ENCODE data around the gene VSTM2L.

Gene VSTM2L

GRCh38 chr20:37859406-37860171 is 43.3 kb upstream of the VSTM2L start:
- Histone ChIP-seq H3K4me2 (ENCODE audit: low read length) (no peak overlapping the region), H3K4me1 (ENCODE audit: control insufficient read depth in 1 of 2, insufficient read depth in 2 of 2, low read length in 2 of 2) (peaks cover 2 to 3% of the 10 kb centered on the region in 2 experiments), H3K79me1 (ENCODE audit: low read length) (no peaks in the 10 kb centered on the region), H3K23ac (ENCODE audit: low read length) (no peak overlapping the region), H2BK120ac (ENCODE audit: insufficient read depth, low read length, poor library complexity) (no peak overlapping the region), H4K12ac (ENCODE audit: low read depth, low read length) (no peak overlapping the region), H3K14ac (ENCODE audit: low read length) (no peak overlapping the region), H3K27ac (ENCODE audit: low read depth, low read length) (no peak overlapping the region), H3K4me3 (ENCODE audit: low read depth, low read length) (no peak overlapping the region), H3K9me3 (ENCODE audit: insufficient read depth, low read depth, low read length) (no peaks in the 10 kb centered on the region), H4K91ac (ENCODE audit: low read depth, low read length) (no peak overlapping the region), H4K8ac (ENCODE audit: low read depth, low read length) (no peak overlapping the region), H2AFZ (ENCODE audit: insufficient read depth, low read length, poor library complexity) (no peak overlapping the region), H3K36me3 (ENCODE audit: control insufficient read depth in 1 of 2, insufficient read depth in 2 of 2, low read length in 2 of 2) (peaks cover 21 to 28% of the 10 kb centered on the region in 2 experiments), H3K18ac (ENCODE audit: low read length) (no peak overlapping the region), H2BK12ac (ENCODE audit: low read length) (no peak overlapping the region), H3K9ac (ENCODE audit: low read length) (no peak overlapping the region), H3K4ac (ENCODE audit: low read depth, low read length) (no peak overlapping the region), H3K79me2 (ENCODE audit: control insufficient read depth, insufficient read depth, low read length, poor library complexity) (no peaks in the 10 kb centered on the region), H2BK5ac (ENCODE audit: low read depth, low read length, poor library complexity) (no peak overlapping the region), H2AK5ac (ENCODE audit: low read length) (no peak overlapping the region), H3K27me3 (ENCODE audit: insufficient read depth, low read length) (no peaks in the 10 kb centered on the region)
- no CpG with 5 or more reads among the region's 15 CpGs for WGBS (ENCODE audit: extremely low coverage, insufficient coverage, insufficient read length)
- DNase-seq = no peak

GRCh38 chr20:37863289-37863688 is 39.6 kb upstream of the VSTM2L start:
- H3K9me3 ChIP-seq (ENCODE audit: insufficient read depth, low read depth, low read length) = no peaks in the 10 kb centered on the region
- peaks cover 0 to 1% of the 10 kb centered on the region in 2 experiments for H3K4me1 ChIP-seq (ENCODE audit: control insufficient read depth in 1 of 2, insufficient read depth in 2 of 2, low read length in 2 of 2)
- H3K14ac ChIP-seq (ENCODE audit: low read length) = no peak overlapping the region
- no peak overlapping the region for H2BK5ac ChIP-seq (ENCODE audit: low read depth, low read length, poor library complexity)
- H3K79me2 ChIP-seq (ENCODE audit: control insufficient read depth, insufficient read depth, low read length, poor library complexity) = no peaks in the 10 kb centered on the region
- H4K8ac ChIP-seq (ENCODE audit: low read depth, low read length) = no peak overlapping the region
- H3K4me2 ChIP-seq (ENCODE audit: low read length) = no peak overlapping the region
- no peak for DNase-seq
- no peak overlapping the region for H3K23ac ChIP-seq (ENCODE audit: low read length)
- no peak overlapping the region for H2BK12ac ChIP-seq (ENCODE audit: low read length)
- H3K79me1 ChIP-seq (ENCODE audit: low read length) = no peaks in the 10 kb centered on the region
- H2BK120ac ChIP-seq (ENCODE audit: insufficient read depth, low read length, poor library complexity) = no peak overlapping the region
- no peaks in the 10 kb centered on the region for H3K27me3 ChIP-seq (ENCODE audit: insufficient read depth, low read length)
- H3K36me3 ChIP-seq (ENCODE audit: control insufficient read depth in 1 of 2, insufficient read depth in 2 of 2, low read length in 2 of 2) = peaks cover 18 to 28% of the 10 kb centered on the region in 2 experiments
- H3K4me3 ChIP-seq (ENCODE audit: low read depth, low read length) = no peak overlapping the region
- H4K12ac ChIP-seq (ENCODE audit: low read depth, low read length) = no peak overlapping the region
- no peak overlapping the region for H4K91ac ChIP-seq (ENCODE audit: low read depth, low read length)
- WGBS (ENCODE audit: extremely low coverage, insufficient coverage, insufficient read length) = no CpG with 5 or more reads among the region's 5 CpGs
- H3K18ac ChIP-seq (ENCODE audit: low read length) = no peak overlapping the region
- H3K9ac ChIP-seq (ENCODE audit: low read length) = no peak overlapping the region
- no peak overlapping the region for H3K4ac ChIP-seq (ENCODE audit: low read depth, low read length)
- H3K27ac ChIP-seq (ENCODE audit: low read depth, low read length) = no peak overlapping the region
- no peak overlapping the region for H2AFZ ChIP-seq (ENCODE audit: insufficient read depth, low read length, poor library complexity)
- no peak overlapping the region for H2AK5ac ChIP-seq (ENCODE audit: low read length)

- Histone ChIP-seq H3K14ac (ENCODE audit: low read length) (no peak overlapping the region), H3K4me3 (ENCODE audit: low read depth, low read length) (no peak overlapping the region), H4K91ac (ENCODE audit: low read depth, low read length) (no peak overlapping the region), H3K4me2 (ENCODE audit: low read length) (no peak overlapping the region), H4K8ac (ENCODE audit: low read depth, low read length) (no peak overlapping the region), H3K27me3 (ENCODE audit: insufficient read depth, low read length) (no peaks in the 10 kb centered on the region), H3K79me1 (ENCODE audit: low read length) (no peaks in the 10 kb centered on the region), H3K36me3 (ENCODE audit: control insufficient read depth in 1 of 2, insufficient read depth in 2 of 2, low read length in 2 of 2) (peaks cover 19 to 28% of the 10 kb centered on the region in 2 experiments), H2AK5ac (ENCODE audit: low read length) (no peak overlapping the region), H3K9ac (ENCODE audit: low read length) (no peak overlapping the region), H2BK5ac (ENCODE audit: low read depth, low read length, poor library complexity) (no peak overlapping the region), H3K4ac (ENCODE audit: low read depth, low read length) (no peak overlapping the region), H3K79me2 (ENCODE audit: control insufficient read depth, insufficient read depth, low read length, poor library complexity) (no peaks in the 10 kb centered on the region), H2AFZ (ENCODE audit: insufficient read depth, low read length, poor library complexity) (no peak overlapping the region), H3K18ac (ENCODE audit: low read length) (no peak overlapping the region), H2BK120ac (ENCODE audit: insufficient read depth, low read length, poor library complexity) (no peak overlapping the region), H3K23ac (ENCODE audit: low read length) (no peak overlapping the region), H3K9me3 (ENCODE audit: insufficient read depth, low read depth, low read length) (no peaks in the 10 kb centered on the region), H4K12ac (ENCODE audit: low read depth, low read length) (no peak overlapping the region), H3K4me1 (ENCODE audit: control insufficient read depth in 1 of 2, insufficient read depth in 2 of 2, low read length in 2 of 2) (peaks cover under 1 to 1% of the 10 kb centered on the region in 2 experiments), H3K27ac (ENCODE audit: low read depth, low read length) (no peak overlapping the region), H2BK12ac (ENCODE audit: low read length) (no peak overlapping the region)
- DNase-seq = no peak
- WGBS (ENCODE audit: extremely low coverage, insufficient coverage, insufficient read length) = no CpG with 5 or more reads among the region's 8 CpGs
Measured at GRCh38 chr20:37864298-37864697, 38.6 kb upstream of the VSTM2L start.

GRCh38 chr20:37866051-37866450 is 36.9 kb upstream of the VSTM2L start:
- Histone ChIP-seq H3K4ac (ENCODE audit: low read depth, low read length) (no peak overlapping the region), H3K18ac (ENCODE audit: low read length) (no peak overlapping the region), H3K4me3 (ENCODE audit: low read depth, low read length) (no peak overlapping the region), H2BK120ac (ENCODE audit: insufficient read depth, low read length, poor library complexity) (no peak overlapping the region), H3K27me3 (ENCODE audit: insufficient read depth, low read length) (no peaks in the 10 kb centered on the region), H3K14ac (ENCODE audit: low read length) (no peak overlapping the region), H3K9ac (ENCODE audit: low read length) (no peak overlapping the region), H4K91ac (ENCODE audit: low read depth, low read length) (no peak overlapping the region), H2BK5ac (ENCODE audit: low read depth, low read length, poor library complexity) (no peak overlapping the region), H3K79me2 (ENCODE audit: control insufficient read depth, insufficient read depth, low read length, poor library complexity) (no peaks in the 10 kb centered on the region), H3K9me3 (ENCODE audit: insufficient read depth, low read depth, low read length) (no peaks in the 10 kb centered on the region), H2AFZ (ENCODE audit: insufficient read depth, low read length, poor library complexity) (no peak overlapping the region), H4K8ac (ENCODE audit: low read depth, low read length) (no peak overlapping the region), H2AK5ac (ENCODE audit: low read length) (no peak overlapping the region), H3K27ac (ENCODE audit: low read depth, low read length) (no peak overlapping the region), H2BK12ac (ENCODE audit: low read length) (no peak overlapping the region), H3K23ac (ENCODE audit: low read length) (no peak overlapping the region), H3K79me1 (ENCODE audit: low read length) (no peaks in the 10 kb centered on the region), H4K12ac (ENCODE audit: low read depth, low read length) (no peak overlapping the region), H3K36me3 (ENCODE audit: control insufficient read depth in 1 of 2, insufficient read depth in 2 of 2, low read length in 2 of 2) (peaks cover 15 to 22% of the 10 kb centered on the region in 2 experiments), H3K4me2 (ENCODE audit: low read length) (no peak overlapping the region), H3K4me1 (ENCODE audit: control insufficient read depth in 1 of 2, insufficient read depth in 2 of 2, low read length in 2 of 2) (peaks cover 1 to 5% of the 10 kb centered on the region in 2 experiments)
- WGBS (ENCODE audit: extremely low coverage, insufficient coverage, insufficient read length) = no CpG with 5 or more reads among the region's 10 CpGs
- DNase-seq = no peak
